Glomerular endothelial cell (primary cell): Measurements from ENCODE around the gene UBE2G2. TPM values are rescaled to one million over a fixed set of nuclear protein-coding genes. Genes with fewer than 3 reads are reported as not detected.

ENCODE experiments used
- DNase-seq: peaks from one replicate; pipeline ENCODE4 v3.0.0-alpha.2; 2011; ENCODE audit warnings: low read depth, low spot score; ENCODE audit errors: extremely low read depth
- total RNA-seq: library from RNA; depleted of rRNA; stranded (reverse); fragments of >200 nt; gene quantifications from 2 replicates; pipeline ENCODE4 v1.2.3, GENCODE V29; 2015

Gene UBE2G2
- total RNA-seq, 1 donor from 2014 or later = 74.9 TPM

GRCh38 chr21:44792702-44793591 is 8.7 kb downstream of the UBE2G2 start:
- DNase-seq = no peak

- no peak for DNase-seq
Measured at GRCh38 chr21:44791993-44792392, 9.6 kb downstream of the UBE2G2 start.

GRCh38 chr21:44791246-44791645 is 10.4 kb downstream of the UBE2G2 start:
- DNase-seq = no peak

GRCh38 chr21:44790368-44790767 is 11.3 kb downstream of the UBE2G2 start:
- DNase-seq = no peak

- DNase-seq = no peak
Measured at GRCh38 chr21:44789880-44790279, 11.7 kb downstream of the UBE2G2 start.

- DNase-seq = no peak
Measured at GRCh38 chr21:44785620-44786335, 15.8 kb downstream of the UBE2G2 start.

- no peak for DNase-seq
Measured at GRCh38 chr21:44784810-44785209, 16.8 kb downstream of the UBE2G2 start.

- DNase-seq = no peak
Measured at GRCh38 chr21:44783020-44783696, 18.5 kb downstream of the UBE2G2 start.

- no peak for DNase-seq
Measured at GRCh38 chr21:44780767-44781459, 20.7 kb downstream of the UBE2G2 start.

GRCh38 chr21:44780137-44780502 is 21.5 kb downstream of the UBE2G2 start:
- DNase-seq = no peak

- no peak for DNase-seq
Measured at GRCh38 chr21:44779417-44780136, 22.0 kb downstream of the UBE2G2 start.

GRCh38 chr21:44778983-44779382 is 22.6 kb downstream of the UBE2G2 start:
- no peak for DNase-seq

GRCh38 chr21:44778499-44778911 is 23.1 kb downstream of the UBE2G2 start:
- DNase-seq = no peak

GRCh38 chr21:44778094-44778493 is 23.5 kb downstream of the UBE2G2 start:
- DNase-seq = no peak

GRCh38 chr21:44774972-44775371 is 26.6 kb downstream of the UBE2G2 start:
- no peak for DNase-seq

GRCh38 chr21:44773291-44773932 is 28.2 kb downstream of the UBE2G2 start:
- no peak for DNase-seq

GRCh38 chr21:44771896-44772525 is 29.6 kb downstream of the UBE2G2 start:
- no peak for DNase-seq

GRCh38 chr21:44767834-44768831 is 33.5 kb downstream of the UBE2G2 start:
- no peak for DNase-seq
